Activated gamma-delta T cell treated with Interleukin-2 at 50 U/mL for 16 hours (primary cell): ENCODE data around the gene EIF3F.
"Not testable (repeated sequence)": the region's sequence is repeated elsewhere in the genome, so short reads cannot be mapped to it uniquely, and the experiment has no call there.

ENCODE experiments used
- DNase-seq: peaks from one replicate; pipeline ENCODE4 v3.0.0-alpha.2; 2020

The EIF3F gene, protein sequence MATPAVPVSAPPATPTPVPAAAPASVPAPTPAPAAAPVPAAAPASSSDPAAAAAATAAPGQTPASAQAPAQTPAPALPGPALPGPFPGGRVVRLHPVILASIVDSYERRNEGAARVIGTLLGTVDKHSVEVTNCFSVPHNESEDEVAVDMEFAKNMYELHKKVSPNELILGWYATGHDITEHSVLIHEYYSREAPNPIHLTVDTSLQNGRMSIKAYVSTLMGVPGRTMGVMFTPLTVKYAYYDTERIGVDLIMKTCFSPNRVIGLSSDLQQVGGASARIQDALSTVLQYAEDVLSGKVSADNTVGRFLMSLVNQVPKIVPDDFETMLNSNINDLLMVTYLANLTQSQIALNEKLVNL

GRCh38 chr11:7986768-7987559 is at the start of gene EIF3F:
EIF3F (plus strand) TSS chr11:7987337; CDS start chr11:7987353, 16 bp downstream.
- DNase-seq: peak; percentile 88

- no peak for DNase-seq
Measured at GRCh38 chr11:7941146-7941545, 46.0 kb upstream of the EIF3F start.

DNA sequence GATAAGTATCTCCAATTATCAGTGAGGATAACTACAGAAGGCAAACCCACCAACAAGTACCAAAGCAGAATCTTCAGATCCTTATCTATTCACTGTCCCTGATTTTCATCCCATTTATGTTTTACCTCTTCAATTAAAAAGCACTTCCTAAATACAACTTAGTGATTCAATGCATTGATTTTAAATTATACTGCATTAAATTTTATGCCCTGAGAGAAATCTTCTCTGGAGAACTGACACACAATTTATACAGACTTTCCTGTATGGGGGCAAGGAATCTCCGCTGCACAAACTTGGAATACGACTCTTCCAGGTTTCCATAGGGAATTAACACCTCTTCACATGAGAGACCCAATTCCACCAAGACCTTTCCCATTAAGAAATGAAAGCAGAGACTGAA is 45.5 kb upstream of the EIF3F start, which contains the start of gene OR10A3:
Gene OR10A3 (minus strand): TSS at position 101 of the 400 bp plus-strand sequence. CDS start 2,188 bp downstream, outside the sequence.
- DNase-seq: no peak

- no peak for DNase-seq
Measured at GRCh38 chr11:7944123-7944522, 43.0 kb upstream of the EIF3F start.

GRCh38 chr11:7949934-7950333 is 37.2 kb upstream of the EIF3F start:
- no peak for DNase-seq

- DNase-seq: no peak
Measured at GRCh38 chr11:7955191-7955590, 31.9 kb upstream of the EIF3F start.

DNA sequence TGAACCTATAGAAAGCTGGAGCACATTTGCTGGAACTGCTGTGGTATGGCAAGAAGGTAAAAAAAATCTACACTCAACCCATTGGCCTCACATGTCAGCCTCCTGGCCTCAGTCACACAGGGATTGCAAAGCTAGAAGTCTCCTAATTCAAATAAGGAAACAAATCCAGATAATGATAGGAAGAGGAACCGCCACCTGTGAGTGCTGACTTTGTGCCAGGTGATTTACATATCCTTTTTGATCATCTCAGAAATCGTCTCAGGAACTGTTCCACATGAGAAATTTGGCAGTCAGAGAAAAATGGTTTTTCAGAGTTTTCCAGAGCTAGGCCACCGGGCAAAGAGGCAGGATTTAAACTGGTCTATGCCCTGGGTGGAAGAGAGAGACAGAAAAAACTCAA is 22.9 kb upstream of the EIF3F start:
- no peak for DNase-seq

GRCh38 chr11:7964873-7965272 is 22.3 kb upstream of the EIF3F start:
- no peak for DNase-seq

DNA sequence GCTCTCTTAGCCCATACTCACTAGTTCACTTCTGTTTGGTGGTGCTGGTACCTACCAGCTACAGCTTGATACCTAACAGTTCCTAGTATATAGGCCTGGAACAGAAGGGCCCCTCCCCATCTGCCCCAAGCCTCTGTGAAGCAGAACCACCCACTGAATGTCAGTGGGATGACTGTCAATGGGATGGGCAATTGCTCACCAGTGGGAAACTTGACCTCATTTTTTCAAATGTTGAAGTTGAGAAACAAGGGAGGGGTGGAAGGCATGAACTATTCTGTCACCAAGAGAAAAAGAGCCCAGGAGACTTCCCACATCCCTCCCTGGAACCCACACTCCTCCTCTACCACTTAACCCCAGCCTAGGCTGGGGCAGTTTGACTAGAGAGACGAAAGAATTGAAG is 21.8 kb upstream of the EIF3F start, which contains the start of gene NLRP10:
Gene NLRP10 (minus strand): TSS at position 62 of the 400 bp plus-strand sequence. CDS start 1,952 bp downstream, outside the sequence.
- no peak for DNase-seq

GRCh38 chr11:7967097-7967496 is 20.0 kb upstream of the EIF3F start:
- DNase-seq: no peak

DNA sequence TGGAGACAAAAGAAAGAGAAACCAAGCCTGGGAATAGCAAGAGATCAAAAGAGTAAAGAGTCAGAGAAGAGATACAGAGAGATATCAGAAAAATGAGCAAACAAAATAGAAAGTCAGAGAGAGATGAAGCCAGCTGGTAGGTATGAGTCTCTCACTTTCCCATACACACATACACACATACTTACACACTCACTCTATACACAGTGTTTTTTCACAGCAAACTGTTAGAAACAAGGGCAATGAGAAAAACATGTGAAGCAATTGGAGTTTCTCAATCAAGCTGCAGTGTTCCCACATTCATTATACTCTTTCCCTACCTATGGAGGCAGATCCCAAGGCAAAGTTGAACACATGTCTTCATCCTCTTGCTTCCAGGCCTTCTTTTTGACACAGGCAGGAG is 19.3 kb upstream of the EIF3F start:
- no peak for DNase-seq

DNA sequence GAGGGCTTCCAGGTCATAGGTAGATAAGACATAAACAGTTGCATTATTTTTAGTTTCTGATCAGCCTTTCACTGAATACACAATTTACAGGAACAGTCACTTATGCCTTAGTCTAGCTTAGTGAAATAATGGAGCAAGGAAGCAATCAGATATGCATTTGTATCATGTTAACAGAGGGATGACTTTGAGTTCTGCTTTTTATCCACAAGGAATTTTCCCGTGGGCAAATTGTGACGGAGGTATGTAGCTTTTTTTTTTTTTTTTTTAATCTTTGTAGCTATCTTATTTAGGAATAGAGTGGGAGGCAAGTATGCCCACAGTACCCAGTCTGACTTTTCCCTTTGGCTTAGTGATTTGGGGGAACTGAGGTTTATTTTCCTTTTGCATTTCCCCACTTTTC is 18.5 kb upstream of the EIF3F start:
- DNase-seq: no peak

DNA sequence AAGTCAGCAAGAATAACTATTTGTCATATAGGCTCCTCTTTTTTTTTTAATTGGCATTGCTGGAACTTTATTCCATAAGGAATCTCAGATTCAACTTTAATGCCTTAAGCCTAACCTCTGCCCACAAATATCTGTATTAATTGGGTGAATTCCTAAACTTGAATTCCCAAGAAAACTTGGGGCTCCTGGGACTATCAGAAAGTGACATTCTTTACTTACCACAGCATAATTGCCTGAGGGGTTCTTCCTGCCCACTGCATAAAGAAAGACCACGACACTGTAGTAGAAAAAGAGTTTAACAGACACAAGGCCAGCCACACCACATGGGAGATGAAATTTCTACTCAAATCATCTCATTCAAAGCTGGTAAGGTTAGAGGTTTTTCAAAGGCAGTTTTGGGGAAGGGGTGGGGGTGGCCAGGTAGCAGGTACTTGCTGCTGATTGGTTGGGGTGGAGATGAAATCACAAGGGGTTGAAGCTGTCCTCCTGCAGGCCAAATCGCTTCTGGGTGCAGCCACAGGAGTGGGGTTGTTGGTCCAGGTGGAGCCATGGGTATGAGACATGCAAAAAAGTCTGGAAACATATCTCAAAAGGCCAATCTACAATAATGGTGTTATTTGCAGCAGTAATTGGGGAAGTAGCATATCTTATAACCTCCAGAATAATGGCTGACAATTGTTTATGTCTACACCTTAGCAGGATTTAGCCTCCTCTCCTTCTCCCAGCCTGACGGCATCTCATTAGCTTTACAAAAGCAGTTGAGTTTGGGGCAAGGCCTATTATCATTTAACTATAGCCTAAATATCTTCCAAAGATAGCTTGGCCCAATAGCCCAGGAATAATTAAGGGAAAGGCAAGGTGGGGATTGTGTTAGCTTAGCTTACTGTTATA is 17.1 kb upstream of the EIF3F start:
- no peak for DNase-seq

- no peak for DNase-seq
Measured at GRCh38 chr11:7971846-7972245, 15.3 kb upstream of the EIF3F start.

DNA sequence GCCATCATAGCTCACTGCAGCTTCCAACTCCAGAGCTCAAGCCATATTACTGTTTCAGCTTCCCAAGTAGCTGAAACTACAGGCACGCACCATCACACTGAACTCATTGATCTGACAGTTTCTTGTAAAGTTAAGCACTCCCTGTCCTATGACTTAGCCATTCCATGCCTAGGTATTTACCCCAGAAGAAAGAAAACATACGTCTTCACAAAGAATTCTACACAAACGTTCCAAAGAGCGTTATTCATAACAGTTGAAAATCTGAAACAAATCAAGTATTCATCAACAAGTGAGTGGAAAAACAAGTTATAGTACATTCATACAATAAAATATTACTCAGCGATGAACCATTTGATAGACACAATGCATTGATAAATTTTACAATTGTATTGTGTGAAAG is 14.1 kb upstream of the EIF3F start:
- no peak for DNase-seq

DNA sequence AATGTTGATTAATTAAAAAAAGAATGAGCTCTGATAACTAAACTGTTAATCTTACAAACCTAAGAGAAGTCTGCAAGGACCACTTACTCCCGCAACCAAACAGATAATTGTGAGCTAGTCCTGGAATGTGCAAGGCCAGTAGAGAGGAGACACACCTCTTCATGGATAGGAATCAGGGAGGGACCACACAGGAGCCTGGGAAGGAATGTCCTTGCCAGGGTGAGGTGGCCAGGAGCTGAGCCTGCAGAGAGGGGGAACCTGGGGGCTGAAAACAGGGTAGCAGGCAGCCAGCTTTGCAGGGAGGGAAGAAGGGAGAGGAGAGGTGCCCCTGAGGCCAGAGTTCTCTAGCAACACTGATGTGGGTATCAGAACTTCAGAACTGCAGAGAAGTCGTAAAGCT is 12.5 kb upstream of the EIF3F start:
- no peak for DNase-seq

DNA sequence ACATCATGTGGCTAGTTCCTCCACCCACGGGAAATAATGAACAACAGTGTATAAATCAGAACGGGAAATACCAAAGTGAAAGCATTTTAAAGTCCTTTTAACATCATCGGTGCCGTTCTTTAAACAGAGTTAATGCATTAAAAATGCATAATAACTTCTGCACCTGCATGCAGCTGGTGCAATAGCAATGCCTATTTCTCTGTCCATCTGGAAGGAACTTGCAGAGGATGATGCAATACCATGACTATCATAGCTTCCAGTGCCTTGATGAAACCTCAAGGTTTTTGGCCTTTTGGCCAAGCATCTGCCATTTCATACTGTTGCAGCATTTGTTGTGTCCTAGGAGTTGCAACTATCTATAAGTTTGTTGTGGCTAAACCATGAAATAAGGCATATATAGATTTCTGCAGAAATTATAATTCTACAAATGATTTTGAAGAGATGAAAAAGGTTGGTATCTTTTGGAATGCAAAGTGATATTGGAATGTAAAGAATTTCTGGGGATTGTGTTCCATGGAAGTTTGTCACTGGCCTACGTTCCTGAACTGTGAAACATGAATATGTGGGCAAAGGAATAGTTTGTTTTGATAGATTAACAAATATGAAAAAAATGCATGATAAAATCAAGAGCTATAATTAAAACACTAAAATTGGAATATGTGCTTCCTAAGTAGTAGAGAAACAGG is 9.8 kb upstream of the EIF3F start:
- DNase-seq: no peak

DNA sequence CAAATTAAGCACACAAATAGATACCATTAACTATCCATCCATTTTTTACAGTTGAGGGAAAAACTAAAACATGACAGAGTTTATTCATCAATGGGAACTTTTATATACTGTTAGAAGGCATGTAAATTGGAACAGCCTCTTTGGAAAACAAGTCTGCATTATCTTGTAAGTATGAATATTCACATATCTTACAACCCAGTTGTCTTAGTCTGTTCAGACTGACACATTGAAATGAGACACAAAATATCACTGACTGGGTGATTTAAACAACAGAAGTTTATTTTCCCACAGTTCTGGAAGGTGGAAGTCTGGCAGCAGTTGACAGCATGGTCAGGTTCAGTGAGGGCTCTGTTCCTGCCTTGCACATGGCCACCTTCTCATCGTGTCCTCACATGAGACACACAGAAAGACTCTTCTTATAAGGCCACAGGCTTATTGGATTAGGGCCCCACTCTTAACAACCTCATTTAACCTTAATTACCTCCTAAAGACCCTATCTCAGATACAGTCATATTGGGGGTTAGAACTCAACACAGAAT is 5.4 kb upstream of the EIF3F start:
- no peak for DNase-seq

GRCh38 chr11:7982582-7983119 is 4.5 kb upstream of the EIF3F start:
- no peak for DNase-seq

DNA sequence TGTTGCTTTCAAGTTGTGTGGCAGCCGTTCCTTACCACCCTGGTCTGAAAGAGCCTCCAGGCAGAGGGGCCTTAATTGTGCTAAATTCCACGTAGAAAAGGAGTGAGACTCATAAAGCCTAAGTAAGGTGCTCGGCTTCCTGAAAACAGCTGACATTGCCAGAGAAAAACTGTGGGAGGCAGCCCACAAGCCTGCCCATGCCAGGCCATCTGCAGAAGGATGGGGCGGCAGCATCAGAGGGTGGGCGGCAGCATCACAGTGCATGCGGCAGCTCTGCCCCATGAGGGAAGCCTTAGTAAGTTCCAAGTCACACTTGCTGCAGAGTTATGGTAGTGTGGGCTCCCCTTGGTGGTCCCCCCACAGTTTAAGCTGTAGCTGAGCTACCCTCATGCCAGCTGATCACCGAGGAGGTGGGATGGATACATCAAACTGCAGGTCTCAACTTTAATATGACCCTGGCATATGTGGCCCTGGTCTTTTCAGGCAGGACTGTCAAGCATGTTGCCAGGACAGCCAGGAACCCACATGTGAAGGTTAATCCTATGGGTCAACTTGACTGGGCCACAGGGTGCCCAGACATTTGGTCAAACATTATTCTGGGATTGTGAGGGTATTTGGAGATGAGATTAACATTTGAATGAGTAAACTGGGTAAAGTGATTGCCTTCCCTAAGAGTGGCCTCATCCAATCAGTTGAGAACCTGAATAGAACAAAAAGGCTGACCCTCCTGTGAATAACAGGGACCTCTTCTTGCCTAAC is 3.1 kb upstream of the EIF3F start:
- DNase-seq: no peak

DNA sequence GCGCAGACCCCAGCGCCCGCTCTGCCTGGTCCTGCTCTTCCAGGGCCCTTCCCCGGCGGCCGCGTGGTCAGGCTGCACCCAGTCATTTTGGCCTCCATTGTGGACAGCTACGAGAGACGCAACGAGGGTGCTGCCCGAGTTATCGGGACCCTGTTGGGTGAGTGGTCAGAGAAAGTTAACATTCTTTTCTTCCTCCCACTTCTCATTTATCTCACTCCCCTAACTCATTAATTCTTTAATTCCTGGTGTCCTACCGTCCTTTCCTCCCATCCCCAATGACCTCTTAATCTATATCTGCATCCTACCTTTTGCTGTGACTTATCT is 385 bp downstream of the EIF3F start:
- not testable (repeated sequence) for DNase-seq
